Activated CD4-positive, alpha-beta T cell treated with anti-CD3 and anti-CD28 coated beads for 4 hours (primary cell): Measurements from ENCODE around the gene PPP4R3B.
"Not testable (repeated sequence)": the region's sequence is repeated elsewhere in the genome, so short reads cannot be mapped to it uniquely, and the experiment has no call there.

Experiments
- DNase-seq, 2 donors: peaks; one replicate each; pipeline ENCODE4 v3.0.0-alpha.2; 2020

The PPP4R3B gene

GRCh38 chr2:55617175-55618024, at the start of gene PPP4R3B:
Gene PPP4R3B (minus strand): TSS chr2:55617622. CDS start chr2:55617285, 337 bp downstream.
- peak; percentile 97 for DNase-seq

- no peak for DNase-seq
These were observed 35.8 kb upstream of the PPP4R3B start for GRCh38 chr2:55653255-55653654.

DNA sequence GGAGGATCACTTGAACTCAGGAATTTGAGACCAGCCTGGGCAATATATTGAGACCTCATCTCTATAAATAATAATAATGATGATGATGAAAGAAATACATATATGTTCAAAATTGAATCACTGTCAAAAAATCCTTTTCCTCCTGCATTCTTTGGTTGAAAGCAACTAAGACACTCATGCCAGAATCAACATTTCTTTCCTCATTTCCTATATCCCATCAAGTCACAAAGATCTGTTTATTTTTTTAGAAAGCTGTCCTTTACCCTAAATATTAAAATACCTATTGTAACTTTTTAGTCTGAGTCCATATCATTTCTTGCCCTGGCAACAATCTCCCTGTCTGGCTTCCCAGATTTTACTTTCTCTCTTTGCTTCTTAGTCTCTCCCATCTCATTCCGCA, 31.8 kb upstream of the PPP4R3B start:
- no peak for DNase-seq

DNA sequence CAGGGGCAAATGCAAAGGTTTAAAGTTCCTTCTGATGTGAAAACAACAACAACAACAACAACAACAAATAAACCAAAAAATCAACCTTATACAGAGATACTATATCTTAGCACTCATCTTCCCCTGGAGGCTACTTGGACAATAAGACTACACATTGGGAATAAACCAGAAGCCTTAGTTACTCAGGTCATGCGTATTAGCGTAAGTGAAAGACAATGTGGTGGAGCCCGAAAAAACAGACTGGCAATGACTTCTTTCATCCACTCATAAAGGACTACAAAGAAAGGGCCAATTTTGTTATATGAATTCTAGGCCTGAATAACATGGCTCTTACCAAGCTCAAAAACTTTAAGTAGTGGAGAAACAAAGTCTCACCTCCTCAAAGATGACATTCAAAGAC, 19.4 kb upstream of the PPP4R3B start:
- no peak for DNase-seq

DNA sequence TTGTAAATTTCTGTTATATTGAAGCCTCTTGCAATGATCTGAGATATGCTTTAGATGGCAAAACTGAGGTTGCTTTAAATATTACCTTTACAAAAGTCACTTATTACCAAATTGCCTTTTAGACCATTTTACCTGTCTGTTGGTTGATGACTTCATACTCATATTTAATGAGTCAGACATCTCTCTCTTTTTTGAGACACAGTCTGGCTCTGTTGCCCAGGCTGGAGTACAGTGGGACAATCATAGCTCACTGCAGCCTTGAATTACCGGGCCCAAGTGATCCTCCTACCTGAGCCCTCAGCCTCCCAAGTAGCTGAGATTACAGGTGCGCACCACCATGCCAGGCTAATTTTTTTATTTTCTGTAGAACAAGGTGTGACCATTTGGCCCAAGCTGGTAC, 11.5 kb upstream of the PPP4R3B start:
- DNase-seq, result no peak

- no peak for DNase-seq
These were observed 10.5 kb upstream of the PPP4R3B start for GRCh38 chr2:55627915-55628314.

DNA sequence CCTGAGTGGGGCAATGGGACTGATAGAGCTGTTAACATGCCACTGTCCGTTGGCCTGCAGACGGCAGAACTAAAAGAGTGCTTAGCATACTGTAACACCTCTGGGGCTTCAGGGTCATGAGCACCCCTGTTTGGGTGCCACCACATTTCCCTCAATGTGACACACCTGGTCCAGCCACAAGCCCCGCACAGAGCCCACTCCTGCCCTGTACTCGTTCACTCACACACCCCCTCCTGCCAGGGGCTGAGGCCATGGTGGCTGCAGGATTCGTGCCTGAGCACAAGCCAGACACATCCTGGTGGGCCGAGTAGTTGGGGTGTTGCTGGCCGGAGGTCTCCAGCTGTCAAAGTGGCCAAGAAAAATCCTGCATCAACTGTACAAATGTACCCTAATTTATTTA, 4.4 kb upstream of the PPP4R3B start:
- no peak for DNase-seq

GRCh38 chr2:55620123-55620779, 2.8 kb upstream of the PPP4R3B start:
- no peak for DNase-seq

DNA sequence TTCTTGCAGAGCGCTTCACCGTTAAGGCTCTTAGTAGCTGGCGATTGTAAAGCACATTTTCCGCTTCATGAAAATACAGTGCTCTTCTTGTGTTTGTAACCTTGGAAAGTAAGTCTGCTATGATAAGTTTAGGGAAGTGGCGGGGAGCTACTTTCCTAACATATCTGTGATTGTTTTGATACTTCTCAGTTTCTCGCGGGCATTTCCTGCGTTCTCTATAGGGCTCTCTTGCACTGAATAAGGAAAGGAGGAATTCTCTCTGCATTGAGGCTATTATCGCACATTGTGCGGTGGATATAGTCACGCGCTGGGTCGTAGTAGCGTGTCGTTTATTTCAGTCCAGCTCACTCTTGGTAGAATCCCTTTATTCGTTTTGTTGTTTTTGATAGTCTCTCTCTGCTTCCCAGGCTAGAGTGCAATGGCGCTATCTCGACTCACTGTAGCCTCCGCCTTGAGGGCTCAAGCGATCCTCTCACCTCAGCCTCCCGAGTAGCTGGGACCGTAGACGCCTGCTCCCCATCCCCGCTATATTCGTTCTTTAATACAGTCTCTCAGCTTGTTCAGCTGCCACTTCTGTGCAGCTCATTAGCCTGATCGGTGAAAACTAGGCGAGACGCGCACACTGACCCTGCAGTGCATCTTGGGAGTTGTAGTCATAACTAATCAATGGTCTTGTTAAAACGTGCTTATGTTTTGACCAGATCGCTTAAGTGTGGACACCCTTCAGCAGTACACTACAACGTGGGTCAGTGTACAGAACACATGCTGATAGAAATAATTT, 1.0 kb upstream of the PPP4R3B start:
- peak; percentile 38 to 50 for DNase-seq

DNA sequence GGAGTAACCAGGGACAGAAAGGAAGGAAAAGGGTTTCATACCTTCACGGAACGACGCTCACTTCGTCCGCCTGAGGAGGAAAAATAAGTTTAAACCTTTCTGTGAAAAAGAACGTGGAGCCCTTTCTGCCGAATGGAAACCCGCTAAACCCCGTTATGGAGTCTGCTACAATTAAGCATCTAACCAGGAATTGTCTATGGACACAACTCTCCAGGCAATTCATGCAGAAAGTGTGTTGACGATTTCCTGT, 528 bp upstream of the PPP4R3B start:
- DNase-seq, result peak in 1 of 2 donors; percentile 9

- DNase-seq, result peak; percentile 12 to 22
These were observed 759 bp downstream of the PPP4R3B start for GRCh38 chr2:55616551-55617174.

GRCh38 chr2:55611997-55612396, 5.4 kb downstream of the PPP4R3B start:
- no peak for DNase-seq

DNA sequence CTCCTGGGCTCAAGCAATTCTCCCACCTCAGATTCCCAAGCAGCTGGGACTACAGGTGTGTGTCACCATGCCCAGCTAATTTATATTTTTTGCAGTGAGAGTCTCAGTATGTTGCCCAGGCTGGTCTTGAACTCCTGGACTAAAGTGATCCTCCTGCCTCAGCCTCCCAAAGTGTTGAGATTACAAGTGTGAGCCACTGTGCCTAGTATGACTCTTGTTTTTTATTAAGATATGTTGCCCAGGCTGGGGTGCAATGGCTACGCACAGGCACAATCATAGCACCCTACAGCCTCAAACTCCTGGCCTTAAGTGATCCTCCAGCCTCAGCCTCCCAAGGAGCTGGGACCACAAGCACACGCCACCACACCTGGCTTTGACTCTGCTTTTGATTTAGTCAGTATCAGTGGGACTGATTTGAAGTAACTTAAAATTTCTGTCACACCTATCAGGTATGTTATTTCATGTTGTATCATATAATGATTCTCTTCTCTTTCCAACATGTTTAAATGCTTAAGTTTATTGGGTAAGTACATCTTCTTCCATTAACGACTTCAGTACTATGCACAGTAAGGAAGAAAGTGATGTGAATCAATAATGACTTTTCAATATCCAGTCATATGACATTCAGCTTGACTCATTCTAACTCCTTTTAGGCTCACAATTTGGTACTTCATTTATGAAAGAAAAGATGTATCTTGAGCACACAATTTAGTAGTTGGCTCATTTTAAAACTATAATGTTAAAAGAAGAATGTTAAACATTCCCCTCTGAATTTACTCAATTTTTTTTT, 6.3 kb downstream of the PPP4R3B start:
- no peak for DNase-seq

DNA sequence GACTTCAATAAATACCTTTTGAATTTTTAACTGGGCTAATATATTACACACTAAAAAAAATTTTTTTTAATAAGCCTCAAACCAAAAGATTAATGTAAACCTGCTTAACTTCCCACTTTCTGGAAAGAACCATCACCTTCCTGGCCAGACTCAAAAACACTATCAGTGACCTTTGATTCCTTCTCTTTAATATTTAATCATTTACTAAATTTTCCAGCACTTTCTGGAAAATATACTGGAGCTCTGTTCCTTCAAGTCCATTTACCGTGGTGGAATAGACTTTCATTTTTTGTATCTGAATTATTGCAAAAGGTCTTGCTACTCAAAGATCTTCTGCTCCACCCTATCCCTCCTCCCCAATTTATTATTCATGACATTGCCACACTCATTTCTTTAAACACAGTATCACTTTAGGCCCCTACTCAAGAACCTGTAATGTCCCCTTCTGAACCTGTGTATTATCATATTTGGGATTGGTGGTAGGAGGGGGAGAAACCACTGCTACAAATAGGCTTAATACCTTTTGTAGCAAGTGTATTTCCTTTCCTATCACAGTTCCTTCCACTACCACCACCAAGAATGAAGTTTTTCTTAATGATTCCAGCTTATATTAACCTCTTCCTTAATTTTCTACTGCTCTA, 7.4 kb downstream of the PPP4R3B start:
- no peak for DNase-seq

DNA sequence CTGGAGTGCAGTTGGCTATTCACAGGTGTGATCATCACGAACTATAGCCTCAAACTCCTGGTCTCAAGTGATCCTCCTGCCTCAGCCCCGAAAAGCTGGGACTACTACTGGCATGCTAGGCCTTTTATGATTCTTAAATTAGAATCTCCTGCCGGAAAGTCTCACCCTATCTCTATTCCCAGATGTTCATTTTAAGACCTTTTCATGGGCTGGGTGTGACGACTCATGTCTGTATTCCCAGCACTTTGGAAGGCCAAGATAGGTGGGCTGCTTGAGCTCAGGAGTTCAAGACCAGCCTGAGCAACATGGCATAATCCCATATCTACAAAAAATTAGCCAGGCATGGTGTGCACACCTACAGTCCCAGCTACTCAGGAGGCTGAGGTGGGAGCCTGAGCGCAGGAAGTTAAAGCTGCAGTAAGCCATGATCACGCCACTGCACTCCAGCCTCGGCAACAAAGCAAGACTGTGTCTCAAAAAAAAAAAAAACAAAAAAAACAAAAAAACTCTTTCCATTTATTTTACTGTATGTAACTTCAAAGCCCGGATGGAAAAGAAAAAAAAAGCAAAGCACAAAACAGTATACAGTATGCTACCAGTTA, 8.1 kb downstream of the PPP4R3B start:
- no peak for DNase-seq

GRCh38 chr2:55607717-55608116, 9.7 kb downstream of the PPP4R3B start:
- DNase-seq, result no peak

GRCh38 chr2:55604027-55604565, 13.3 kb downstream of the PPP4R3B start:
- no peak for DNase-seq

GRCh38 chr2:55601849-55602248, 15.6 kb downstream of the PPP4R3B start:
- DNase-seq, result no peak

GRCh38 chr2:55598056-55598795, 19.2 kb downstream of the PPP4R3B start:
- DNase-seq, result no peak

DNA sequence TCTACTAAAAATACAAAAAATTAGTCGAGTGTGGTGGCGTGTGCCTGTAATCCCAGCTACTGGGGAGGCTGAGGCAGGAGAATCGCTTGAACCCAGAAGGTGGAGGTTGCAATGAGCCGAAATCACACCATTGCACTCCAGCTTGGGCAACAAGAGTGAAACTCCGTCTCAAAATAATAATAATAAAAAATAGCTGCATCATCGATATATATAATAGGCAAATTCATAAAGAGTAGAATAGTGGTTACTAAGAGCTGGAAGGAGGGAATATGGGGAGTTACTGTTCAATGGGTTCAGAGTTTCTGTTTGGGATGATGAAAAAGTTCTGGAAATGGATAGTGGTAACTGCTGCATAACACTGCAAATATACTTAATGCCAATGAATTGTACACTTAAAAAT, 20.6 kb downstream of the PPP4R3B start:
- DNase-seq, result not testable (repeated sequence)

GRCh38 chr2:55595536-55595935, 21.9 kb downstream of the PPP4R3B start:
- no peak for DNase-seq
